HG03045 (cell line): ENCODE results near the gene DSCAML1.
"Not testable (repeated sequence)": the region's sequence is repeated elsewhere in the genome, so short reads cannot be mapped to it uniquely, and the experiment has no call there.

Experiments used
- ATAC-seq: cut with Tn5 transposase; IDR thresholded peaks from one replicate; pipeline ENCODE4 v1.9.1; 2021; ENCODE audit warnings: mild to moderate bottlenecking, moderate library complexity; ENCODE audit not compliant: unreplicated experiment

DSCAML1 gene

GRCh38 chr11:117461396-117462182 lies 335.4 kb downstream of the DSCAML1 start:
- ATAC-seq: no peak

GRCh38 chr11:117459979-117460300 lies 337.1 kb downstream of the DSCAML1 start:
- ATAC-seq: no peak

GRCh38 chr11:117459123-117459978 lies 337.7 kb downstream of the DSCAML1 start:
- no peak for ATAC-seq

GRCh38 chr11:117458275-117459122 lies 338.5 kb downstream of the DSCAML1 start:
- no peak for ATAC-seq

GRCh38 chr11:117457835-117458234 lies 339.2 kb downstream of the DSCAML1 start:
- no peak for ATAC-seq

- no peak for ATAC-seq
Measured at GRCh38 chr11:117457031-117457785, 339.8 kb downstream of the DSCAML1 start.

- ATAC-seq: not testable (repeated sequence)
Measured at GRCh38 chr11:117456721-117457029, 340.3 kb downstream of the DSCAML1 start.

GRCh38 chr11:117456027-117456720 lies 340.8 kb downstream of the DSCAML1 start:
- ATAC-seq: peak; percentile 67

GRCh38 chr11:117454564-117454917 lies 342.5 kb downstream of the DSCAML1 start:
- no peak for ATAC-seq

- no peak for ATAC-seq
Measured at GRCh38 chr11:117453886-117454563, 343.0 kb downstream of the DSCAML1 start.

- no peak for ATAC-seq
Measured at GRCh38 chr11:117449111-117449693, 347.8 kb downstream of the DSCAML1 start.

GRCh38 chr11:117444711-117445658 lies 352.0 kb downstream of the DSCAML1 start:
- no peak for ATAC-seq

- no peak for ATAC-seq
Measured at GRCh38 chr11:117444256-117444655, 352.8 kb downstream of the DSCAML1 start.

GRCh38 chr11:117443266-117444186 lies 353.5 kb downstream of the DSCAML1 start:
- no peak for ATAC-seq

- no peak for ATAC-seq
Measured at GRCh38 chr11:117442869-117443239, 354.2 kb downstream of the DSCAML1 start.

GRCh38 chr11:117442049-117442868 lies 354.8 kb downstream of the DSCAML1 start:
- ATAC-seq: no peak
